Mesenchymal stem cell (in vitro differentiated cells and primary cell): Measurements from ENCODE around the gene RUNX2.

Source experiments
- DNase-seq: peaks from one replicate; pipeline ENCODE4 v3.0.0-alpha.2; 2013
- H2AFZ ChIP-seq: one replicate; pipeline ENCODE4 v1.6.1; 2013; ENCODE audit warnings: low read depth, mild to moderate bottlenecking, control low read depth, inconsistent platforms, low read length, moderate library complexity
- H2AK5ac ChIP-seq: 2 replicates; pipeline ENCODE4 v1.6.1; 2013; ENCODE audit warnings: low read length, moderate library complexity, mild to moderate bottlenecking, inconsistent platforms; ENCODE audit not compliant: severe bottlenecking
- H2BK120ac ChIP-seq: one replicate; pipeline ENCODE4 v1.6.1; 2013; ENCODE audit warnings: low read depth, mild to moderate bottlenecking, inconsistent platforms, low read length, moderate library complexity
- H2BK12ac ChIP-seq, 2 experiments: one replicate each; pipeline ENCODE4 v1.6.1; 2013; ENCODE audit warnings: inconsistent platforms in 2 of 2, low read length in 2 of 2, mild to moderate bottlenecking in 2 of 2, moderate library complexity in 2 of 2, control low read depth in 1 of 2
- H2BK15ac ChIP-seq: one replicate; pipeline ENCODE4 v1.6.1; 2013; ENCODE audit warnings: mild to moderate bottlenecking, low read depth, inconsistent platforms; ENCODE audit not compliant: poor library complexity, severe bottlenecking
- H2BK5ac ChIP-seq: 2 replicates; pipeline ENCODE4 v1.6.1; 2013; ENCODE audit warnings: low read depth, mild to moderate bottlenecking, low read length, control low read depth, inconsistent platforms; ENCODE audit not compliant: poor library complexity, severe bottlenecking
- H3K14ac ChIP-seq, 2 experiments: one replicate each; pipeline ENCODE4 v1.6.1; 2013; ENCODE audit warnings: inconsistent platforms in 2 of 2, low read length in 2 of 2, control low read depth in 1 of 2, mild to moderate bottlenecking in 1 of 2, moderate library complexity in 1 of 2
- H3K18ac ChIP-seq, 2 experiments: one replicate each; pipeline ENCODE4 v1.6.1; 2013; ENCODE audit warnings: inconsistent platforms in 2 of 2, low read length in 2 of 2, control low read depth in 1 of 2, low read depth in 1 of 2, mild to moderate bottlenecking in 1 of 2
- H3K23ac ChIP-seq, 2 experiments: one replicate each; pipeline ENCODE4 v1.6.1; 2013; ENCODE audit warnings: inconsistent platforms in 2 of 2, low read length in 2 of 2, mild to moderate bottlenecking in 2 of 2, moderate library complexity in 2 of 2, control low read depth in 1 of 2
- H3K27ac ChIP-seq: 2 replicates; pipeline ENCODE4 v1.5.1; 2013; ENCODE audit warnings: mild to moderate bottlenecking, moderate library complexity, low read length, control low read depth, inconsistent platforms; ENCODE audit not compliant: poor library complexity, severe bottlenecking
- H3K27me3 ChIP-seq, 2 experiments: 2 replicates each; pipeline versions ENCODE4 v1.6.1 to v1.7.0; 2013; ENCODE audit warnings: low read length in 2 of 2, mild to moderate bottlenecking in 2 of 2, moderate library complexity in 2 of 2, control low read depth in 1 of 2, inconsistent platforms in 1 of 2; ENCODE audit not compliant: control insufficient read depth in 1 of 2, insufficient read depth in 1 of 2
- H3K36me3 ChIP-seq, 2 experiments: 2 replicates each; pipeline versions ENCODE4 v1.6.1 to v1.7.0; 2013; ENCODE audit warnings: low read length in 2 of 2, control low read depth in 1 of 2, inconsistent platforms in 1 of 2, low read depth in 1 of 2, mild to moderate bottlenecking in 1 of 2; ENCODE audit not compliant: insufficient read depth in 2 of 2, control insufficient read depth in 1 of 2
- H3K4ac ChIP-seq, 2 experiments: one replicate each; pipeline ENCODE4 v1.6.1; 2013; ENCODE audit warnings: inconsistent platforms in 2 of 2, low read length in 2 of 2, mild to moderate bottlenecking in 2 of 2, moderate library complexity in 2 of 2, control low read depth in 1 of 2, low read depth in 1 of 2
- H3K4me1 ChIP-seq: 2 replicates; pipeline ENCODE4 v1.6.1; 2013; ENCODE audit warnings: low read depth, low read length, control low read depth; ENCODE audit not compliant: control insufficient read depth, insufficient read depth
- H3K4me2 ChIP-seq: 2 replicates; pipeline ENCODE4 v1.6.1; 2013; ENCODE audit warnings: low read length, mild to moderate bottlenecking, inconsistent platforms; ENCODE audit not compliant: poor library complexity, severe bottlenecking
- H3K4me3 ChIP-seq, 2 experiments: 2 replicates each; pipeline versions ENCODE4 v1.5.1 to v1.7.0; 2013; ENCODE audit warnings: low read length in 2 of 2, mild to moderate bottlenecking in 2 of 2, control low read depth in 1 of 2, low read depth in 1 of 2; ENCODE audit not compliant: insufficient read depth in 1 of 2
- H3K79me1 ChIP-seq: replicated peaks from 2 replicates; pipeline ENCODE4 v1.6.1; 2013; ENCODE audit warnings: mild to moderate bottlenecking, control low read depth, low read length, inconsistent platforms; ENCODE audit not compliant: poor library complexity, severe bottlenecking
- H3K9ac ChIP-seq: 2 replicates; pipeline ENCODE4 v1.7.0; 2013; ENCODE audit warnings: mild to moderate bottlenecking, low read length, moderate library complexity
- H3K9me3 ChIP-seq: 2 replicates; pipeline ENCODE4 v1.7.0; 2013; ENCODE audit warnings: mild to moderate bottlenecking, low read length; ENCODE audit not compliant: control insufficient read depth
- H4K8ac ChIP-seq: one replicate; pipeline ENCODE4 v1.6.1; 2013; ENCODE audit warnings: inconsistent platforms, mild to moderate bottlenecking, low read length, moderate library complexity
- H4K91ac ChIP-seq: one replicate; pipeline ENCODE4 v1.6.1; 2013; ENCODE audit warnings: mild to moderate bottlenecking, low read length, inconsistent platforms
- WGBS: methylation state at CpG from one replicate; pipeline ENCODE4 v1.1.7; 2013; ENCODE audit warnings: mixed read lengths; 5-methylcytosine and 5-hydroxymethylcytosine counted together

RUNX2 gene

DNA sequence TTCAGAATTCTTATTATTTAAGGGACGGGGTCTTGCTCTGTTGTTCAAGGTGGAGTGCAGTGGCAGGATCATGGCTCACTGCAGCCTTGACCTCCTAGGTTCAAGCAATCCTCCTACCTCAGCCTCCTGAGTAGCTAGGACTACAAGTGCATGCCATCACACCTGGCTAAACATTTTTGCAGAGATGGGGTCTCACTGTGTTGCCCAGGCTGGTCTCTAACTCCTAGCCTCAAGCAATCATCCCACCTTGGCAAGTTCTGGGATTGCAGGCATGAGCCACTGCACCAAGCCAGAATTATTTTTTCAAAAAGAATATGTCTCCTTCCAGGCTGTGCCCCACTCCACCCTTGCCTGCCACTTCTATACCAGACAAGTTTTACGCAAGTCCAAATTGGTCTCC lies 239.7 kb downstream of the RUNX2 start:
- Histone ChIP-seq H3K36me3 (no peaks in the 10 kb centered on the region), H3K4me3 (no peak overlapping the region), H3K27me3 (no peaks in the 10 kb centered on the region), H2BK12ac (peak overlapping the region in 1 of 2 experiments; percentile 23), H3K9me3 (no peaks in the 10 kb centered on the region), H4K91ac (no peak overlapping the region), H3K9ac (no peak overlapping the region), H3K4ac (no peak overlapping the region), H3K4me1 (peaks cover 4% of the 10 kb centered on the region), H2AFZ (no peak overlapping the region), H3K27ac (no peak overlapping the region), H3K18ac (no peak overlapping the region), H3K14ac (no peak overlapping the region), H3K79me1 (peaks cover 6% of the 10 kb centered on the region), H3K4me2 (no peak overlapping the region), H3K23ac (no peak overlapping the region), H4K8ac (no peak overlapping the region), H2BK15ac (no peak overlapping the region), H2BK5ac (no peak overlapping the region), H2BK120ac (no peak overlapping the region), H2AK5ac (peak overlapping the region; percentile 49)
- WGBS = 59% methylated on average over 2 of the region's 2 CpGs
- no peak for DNase-seq

DNA sequence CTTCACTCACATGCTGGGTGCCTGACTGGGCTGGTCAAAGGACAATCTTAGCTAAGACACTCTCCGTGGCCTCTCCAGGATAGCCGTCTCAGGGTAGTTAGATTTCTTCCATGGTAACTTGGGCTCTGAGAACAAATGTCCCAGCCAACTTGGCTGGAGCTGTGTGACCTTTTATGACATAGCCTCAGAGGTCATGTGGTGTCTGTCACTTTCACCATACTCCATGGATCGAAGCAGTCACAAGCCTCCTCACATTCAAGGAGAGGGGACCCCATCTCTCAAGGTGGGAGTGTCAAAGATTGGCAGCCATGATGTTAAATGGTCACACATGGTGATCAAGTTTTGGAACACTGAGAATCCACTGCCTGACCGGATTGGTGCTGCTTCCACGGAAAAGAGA lies 240.5 kb downstream of the RUNX2 start:
- H3K14ac ChIP-seq = no peak overlapping the region
- no peak overlapping the region for H3K9ac ChIP-seq
- no peak for DNase-seq
- no peak overlapping the region for H3K18ac ChIP-seq
- no peak overlapping the region for H2AFZ ChIP-seq
- H4K8ac ChIP-seq = no peak overlapping the region
- peak overlapping the region in 1 of 2 experiments; percentile 17 for H3K4ac ChIP-seq
- H3K79me1 ChIP-seq = peaks cover 6% of the 10 kb centered on the region
- H3K23ac ChIP-seq = no peak overlapping the region
- no peaks in the 10 kb centered on the region for H3K27me3 ChIP-seq
- H2BK15ac ChIP-seq = peak overlapping the region; percentile 35
- H3K4me1 ChIP-seq = peaks cover 4% of the 10 kb centered on the region
- no peaks in the 10 kb centered on the region for H3K9me3 ChIP-seq
- no peak overlapping the region for H4K91ac ChIP-seq
- WGBS = 98% methylated on average over 5 of the region's 5 CpGs
- peak overlapping the region; percentile 64 for H2AK5ac ChIP-seq
- no peak overlapping the region for H3K4me2 ChIP-seq
- no peak overlapping the region for H3K4me3 ChIP-seq
- no peak overlapping the region for H2BK5ac ChIP-seq
- H3K36me3 ChIP-seq = no peaks in the 10 kb centered on the region
- H2BK120ac ChIP-seq = no peak overlapping the region
- H2BK12ac ChIP-seq = peak overlapping the region; percentile 34 to 71
- no peak overlapping the region for H3K27ac ChIP-seq

DNA sequence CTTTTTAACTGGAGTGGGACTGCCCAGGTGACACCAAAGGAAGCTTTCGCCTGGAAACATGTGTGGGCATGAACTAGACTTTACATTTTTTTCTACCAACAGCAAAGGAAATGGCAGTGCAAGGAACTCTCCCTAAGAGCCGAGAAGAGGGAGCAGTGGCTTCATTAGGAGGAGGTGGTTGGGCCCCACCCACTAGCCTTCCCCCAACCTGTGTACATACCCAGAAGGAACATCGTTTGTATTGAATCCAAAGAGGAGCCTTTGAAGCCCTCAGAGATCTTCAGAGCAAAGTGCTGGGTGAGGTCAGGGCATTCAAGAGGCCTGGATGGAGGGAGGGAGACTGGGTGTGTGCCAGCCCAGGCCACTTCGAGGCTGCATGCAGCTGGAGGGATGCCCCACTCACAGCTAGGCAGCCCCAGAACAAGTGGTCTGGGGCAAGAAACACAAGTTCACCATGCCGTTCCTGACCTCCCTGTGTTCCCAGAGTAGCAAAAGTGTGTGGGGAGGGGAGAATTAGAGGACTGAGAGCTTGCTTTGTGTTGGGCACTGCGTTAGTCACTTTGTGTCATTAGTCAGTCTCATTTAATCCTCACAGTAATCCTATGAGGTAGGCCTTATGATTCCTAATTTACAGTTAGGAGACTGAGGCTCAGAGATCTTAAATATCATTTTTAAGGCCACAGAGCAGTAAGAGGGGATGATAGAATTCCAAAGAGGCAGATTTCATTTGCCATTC lies 241.2 kb downstream of the RUNX2 start:
- H3K14ac ChIP-seq = no peak overlapping the region
- H3K4me2 ChIP-seq = no peak overlapping the region
- H2BK12ac ChIP-seq = peak overlapping the region; percentile 4 to 52
- H3K4ac ChIP-seq = no peak overlapping the region
- H4K8ac ChIP-seq = no peak overlapping the region
- no peak overlapping the region for H2AK5ac ChIP-seq
- peak overlapping the region; percentile 1 to 58 for H3K18ac ChIP-seq
- no peak overlapping the region for H2BK15ac ChIP-seq
- no peaks in the 10 kb centered on the region for H3K27me3 ChIP-seq
- no peak overlapping the region for H3K27ac ChIP-seq
- H3K4me3 ChIP-seq = no peak overlapping the region
- no peak overlapping the region for H3K23ac ChIP-seq
- WGBS = 87% methylated on average over 6 of the region's 6 CpGs
- H3K9ac ChIP-seq = no peak overlapping the region
- H3K4me1 ChIP-seq = peaks cover 4% of the 10 kb centered on the region
- no peaks in the 10 kb centered on the region for H3K9me3 ChIP-seq
- H3K79me1 ChIP-seq = peaks cover 6% of the 10 kb centered on the region
- H4K91ac ChIP-seq = no peak overlapping the region
- DNase-seq = no peak
- no peak overlapping the region for H2BK120ac ChIP-seq
- H2BK5ac ChIP-seq = no peak overlapping the region
- no peaks in the 10 kb centered on the region for H3K36me3 ChIP-seq
- no peak overlapping the region for H2AFZ ChIP-seq

DNA sequence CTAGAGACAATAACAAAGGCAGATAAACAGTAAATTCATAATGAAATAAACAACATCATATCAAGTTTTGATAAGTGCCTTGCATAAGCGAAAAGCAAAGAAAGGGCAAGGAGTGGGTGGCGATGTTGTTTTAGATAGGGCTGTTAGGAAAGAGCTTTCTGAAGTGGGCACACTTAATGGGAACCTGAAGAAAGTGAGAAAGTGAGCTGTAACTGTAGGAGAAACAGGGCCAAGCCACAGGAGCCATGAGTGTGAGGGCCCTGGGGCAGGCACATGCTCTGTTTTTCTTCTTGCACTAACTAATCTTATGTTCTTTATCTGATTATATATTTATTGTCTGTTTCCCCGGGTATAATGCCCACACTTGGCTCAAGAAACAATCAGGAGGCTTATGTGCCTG lies 243.0 kb downstream of the RUNX2 start:
- Histone ChIP-seq H2BK5ac (no peak overlapping the region), H3K27ac (no peak overlapping the region), H4K91ac (no peak overlapping the region), H2BK15ac (no peak overlapping the region), H2AK5ac (no peak overlapping the region), H3K9ac (no peak overlapping the region), H2AFZ (no peak overlapping the region), H3K27me3 (no peaks in the 10 kb centered on the region), H3K9me3 (no peaks in the 10 kb centered on the region), H3K79me1 (peaks cover 2% of the 10 kb centered on the region), H3K18ac (no peak overlapping the region), H3K4me3 (no peak overlapping the region), H2BK120ac (no peak overlapping the region), H4K8ac (no peak overlapping the region), H3K4me1 (peaks cover 2% of the 10 kb centered on the region), H3K14ac (no peak overlapping the region), H3K4me2 (no peak overlapping the region), H3K36me3 (no peaks in the 10 kb centered on the region), H2BK12ac (no peak overlapping the region), H3K23ac (no peak overlapping the region), H3K4ac (no peak overlapping the region)
- WGBS = 89% methylated on average over 3 of the region's 3 CpGs
- no peak for DNase-seq
